Measurements from ENCODE around the gene HINFP.
A peak's percentile ranks its signal among the peaks of the same experiment; 100 is the strongest.

The HINFP gene

DNA sequence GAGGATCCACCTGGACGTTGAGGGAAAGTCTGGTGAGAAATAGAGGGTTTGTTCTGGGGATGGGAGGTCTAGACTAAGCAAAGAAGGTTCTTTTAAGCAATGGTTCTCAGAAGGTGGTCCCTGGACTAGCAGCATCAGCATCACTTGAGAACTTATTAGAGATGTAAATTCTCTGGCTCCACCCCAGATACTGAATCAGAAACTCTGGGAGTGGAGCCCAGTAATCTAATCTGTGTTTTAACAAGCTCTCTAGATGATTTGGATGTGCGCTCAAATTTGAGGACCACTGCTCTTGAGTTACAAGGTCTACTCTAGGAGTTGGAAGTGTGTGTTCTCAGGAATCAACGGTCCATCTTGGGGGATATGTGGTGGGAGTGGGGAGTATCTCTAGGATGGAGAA lies 24.2 kb downstream of the HINFP start:
- TF ChIP-seq, protein P1, sequence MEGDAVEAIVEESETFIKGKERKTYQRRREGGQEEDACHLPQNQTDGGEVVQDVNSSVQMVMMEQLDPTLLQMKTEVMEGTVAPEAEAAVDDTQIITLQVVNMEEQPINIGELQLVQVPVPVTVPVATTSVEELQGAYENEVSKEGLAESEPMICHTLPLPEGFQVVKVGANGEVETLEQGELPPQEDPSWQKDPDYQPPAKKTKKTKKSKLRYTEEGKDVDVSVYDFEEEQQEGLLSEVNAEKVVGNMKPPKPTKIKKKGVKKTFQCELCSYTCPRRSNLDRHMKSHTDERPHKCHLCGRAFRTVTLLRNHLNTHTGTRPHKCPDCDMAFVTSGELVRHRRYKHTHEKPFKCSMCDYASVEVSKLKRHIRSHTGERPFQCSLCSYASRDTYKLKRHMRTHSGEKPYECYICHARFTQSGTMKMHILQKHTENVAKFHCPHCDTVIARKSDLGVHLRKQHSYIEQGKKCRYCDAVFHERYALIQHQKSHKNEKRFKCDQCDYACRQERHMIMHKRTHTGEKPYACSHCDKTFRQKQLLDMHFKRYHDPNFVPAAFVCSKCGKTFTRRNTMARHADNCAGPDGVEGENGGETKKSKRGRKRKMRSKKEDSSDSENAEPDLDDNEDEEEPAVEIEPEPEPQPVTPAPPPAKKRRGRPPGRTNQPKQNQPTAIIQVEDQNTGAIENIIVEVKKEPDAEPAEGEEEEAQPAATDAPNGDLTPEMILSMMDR (IDR thresholded peaks at IDR 0.05; ENCODE audit: low read depth, low read length), result no peak
- Histone ChIP-seq H3K36me3 (no peaks in the 10 kb centered on the region), H3K27me3 (ENCODE audit: insufficient read depth, low read depth, severe bottlenecking) (no peaks in the 10 kb centered on the region), H3K4me3 (ENCODE audit: low read depth, low read length) (peak overlapping the region; percentile 20), H3K9me3 (ENCODE audit: severe bottlenecking) (no peaks in the 10 kb centered on the region), H3K27ac (peak overlapping the region; percentile 82)
- no peak for DNase-seq

DNA sequence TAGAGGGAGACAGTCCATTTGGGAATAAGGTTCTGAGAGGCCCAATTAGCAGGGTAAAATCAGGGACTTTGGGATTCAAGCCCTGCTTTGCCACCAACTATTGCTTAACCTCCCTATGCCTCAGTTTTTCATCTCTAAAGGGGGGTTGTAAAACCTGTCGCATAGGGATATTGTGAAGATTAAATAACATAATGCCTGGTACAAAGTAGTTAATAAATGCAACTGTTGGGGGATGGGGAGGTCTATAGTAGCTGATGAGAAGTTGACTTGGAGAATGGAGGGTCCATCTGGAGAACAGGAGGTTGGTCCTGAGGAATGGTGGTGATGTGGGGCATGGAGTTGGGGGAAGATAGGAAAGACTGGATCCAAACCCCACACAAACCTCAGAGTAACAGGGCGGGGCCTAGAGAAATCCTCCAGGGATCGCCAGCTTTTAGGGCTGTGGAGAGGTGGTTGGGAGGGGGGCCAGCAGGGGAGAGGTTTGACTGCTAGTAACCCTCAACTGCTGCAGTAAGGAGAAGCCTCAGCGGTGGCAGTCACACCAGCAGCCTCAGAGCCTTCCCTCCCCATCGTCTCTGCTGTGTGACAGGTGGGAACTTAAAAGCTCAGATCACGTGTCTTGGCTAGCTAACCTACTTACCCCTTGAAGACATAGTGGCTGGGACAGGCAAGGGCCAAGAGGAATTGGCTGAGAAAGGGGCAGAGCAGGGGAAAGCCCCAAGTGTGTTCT lies 26.4 kb downstream of the HINFP start:
- peaks cover 10% of the 10 kb centered on the region for H3K36me3 ChIP-seq
- H3K4me3 ChIP-seq (ENCODE audit: low read depth, low read length), result no peak overlapping the region; the same call in 1 of the 2 replicates
- H3K27ac ChIP-seq, result peak overlapping the region; percentile 77

DNA sequence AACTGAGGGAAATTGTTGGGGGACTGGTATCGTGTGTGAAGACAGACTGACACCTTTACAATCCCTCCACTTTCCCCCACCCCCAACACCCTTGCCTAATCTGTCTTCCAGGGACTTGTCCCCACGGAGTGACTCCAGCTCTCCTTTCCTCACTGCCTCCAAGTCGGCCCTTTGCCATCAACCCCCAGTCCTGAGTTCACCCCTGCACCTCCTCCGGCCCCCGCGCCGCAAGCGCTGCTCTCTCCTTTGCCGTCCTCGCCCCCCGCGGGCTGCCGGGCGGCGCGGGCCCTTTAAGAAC lies 27.3 kb downstream of the HINFP start:
- Histone ChIP-seq H3K27ac (peak overlapping the region; percentile 77), H3K9me3 (ENCODE audit: severe bottlenecking) (no peaks in the 10 kb centered on the region), H3K36me3 (peaks cover 10% of the 10 kb centered on the region), H3K4me3 (ENCODE audit: low read depth, low read length) (peak overlapping the region; percentile 67), H3K27me3 (ENCODE audit: insufficient read depth, low read depth, severe bottlenecking) (no peaks in the 10 kb centered on the region)
- peak; percentile 36 for DNase-seq
- TF ChIP-seq, protein P1 (IDR thresholded peaks at IDR 0.05; ENCODE audit: low read depth, low read length), result no peak

More for the DNA sequence above, 26.4 kb downstream of the HINFP start:
- peak; percentile 84 for DNase-seq
- no peaks in the 10 kb centered on the region for H3K27me3 ChIP-seq (ENCODE audit: insufficient read depth, low read depth, severe bottlenecking)
- TF ChIP-seq, protein P1 (IDR thresholded peaks at IDR 0.05; ENCODE audit: low read depth, low read length), result no peak
- H3K9me3 ChIP-seq (ENCODE audit: severe bottlenecking), result no peaks in the 10 kb centered on the region

DNA sequence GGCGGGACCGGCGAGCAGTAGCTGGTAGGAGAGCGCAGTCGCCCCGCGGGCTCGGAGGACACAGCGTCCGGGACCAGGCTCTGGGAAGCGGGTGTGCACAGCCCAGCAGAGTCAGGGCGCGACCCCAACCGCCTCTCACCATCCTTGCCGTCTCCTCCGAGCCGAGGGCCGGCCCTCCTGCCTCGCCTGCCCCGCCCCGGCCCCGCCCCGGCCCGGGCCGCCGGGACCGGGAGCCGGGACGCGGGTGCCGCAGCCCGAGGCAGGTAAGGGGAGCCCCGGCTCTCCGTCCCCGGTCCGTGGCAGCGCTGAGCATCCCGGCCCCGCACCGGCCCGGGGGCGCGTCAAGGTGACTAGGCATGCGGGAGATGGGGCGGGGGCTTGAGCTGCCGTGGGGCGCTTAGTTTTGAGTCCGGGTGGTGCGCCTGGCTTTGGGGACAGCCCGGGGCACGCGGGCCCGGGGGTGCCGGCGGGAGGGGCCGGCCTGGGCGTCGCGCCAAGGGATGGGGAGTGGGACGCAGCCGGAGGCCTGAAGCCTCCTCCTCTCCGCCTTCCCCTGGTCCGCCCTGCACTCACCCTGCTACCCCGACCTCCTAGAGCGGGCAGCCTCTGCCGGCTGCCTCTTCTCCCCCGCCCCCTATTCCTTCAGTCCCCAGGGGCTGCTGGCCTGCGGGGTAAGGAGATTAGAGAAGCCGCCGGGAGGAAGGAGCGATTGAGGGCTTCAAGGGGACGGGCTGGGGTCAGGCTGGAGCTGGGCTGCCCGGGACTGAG lies 27.8 kb downstream of the HINFP start, which contains the start of gene ABCG4:
Gene ABCG4 (plus strand): TSS at position 35 of the 768 bp plus-strand sequence. CDS start 914 bp downstream, outside the sequence.
- H3K9me3 ChIP-seq (ENCODE audit: severe bottlenecking), result no peaks in the 10 kb centered on the region
- H3K36me3 ChIP-seq, result peaks cover 10% of the 10 kb centered on the region
- H3K4me3 ChIP-seq (ENCODE audit: low read depth, low read length), result peak within 1 kb of the TSS; percentile 67
- peak within 1 kb of the TSS; percentile 77 for H3K27ac ChIP-seq
- H3K27me3 ChIP-seq (ENCODE audit: insufficient read depth, low read depth, severe bottlenecking), result no peaks in the 10 kb centered on the region
- TF ChIP-seq, protein P1 (IDR thresholded peaks at IDR 0.05; ENCODE audit: low read depth, low read length), result no peak
- peak; percentile 81 for DNase-seq

DNA sequence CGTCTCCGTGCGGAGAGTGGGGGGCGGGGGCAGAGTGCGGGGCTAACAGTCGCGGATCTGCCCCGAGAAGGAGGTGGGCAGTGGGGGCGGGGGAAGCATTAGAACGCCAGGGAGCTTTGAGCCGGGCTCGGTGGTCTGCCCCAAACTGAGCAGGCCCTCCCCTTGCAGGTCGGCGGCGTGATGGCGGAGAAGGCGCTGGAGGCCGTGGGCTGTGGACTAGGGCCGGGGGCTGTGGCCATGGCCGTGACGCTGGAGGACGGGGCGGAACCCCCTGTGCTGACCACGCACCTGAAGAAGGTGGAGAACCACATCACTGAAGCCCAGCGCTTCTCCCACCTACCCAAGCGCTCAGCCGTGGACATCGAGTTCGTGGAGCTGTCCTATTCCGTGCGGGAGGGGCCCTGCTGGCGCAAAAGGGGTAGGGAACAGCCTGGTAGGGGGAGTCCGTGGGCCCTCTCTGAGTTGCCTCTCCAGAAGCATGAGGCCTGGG lies 28.5 kb downstream of the HINFP start:
- no peaks in the 10 kb centered on the region for H3K27me3 ChIP-seq (ENCODE audit: insufficient read depth, low read depth, severe bottlenecking)
- peaks cover 13% of the 10 kb centered on the region for H3K36me3 ChIP-seq
- peak overlapping the region; percentile 77 for H3K27ac ChIP-seq
- H3K9me3 ChIP-seq (ENCODE audit: severe bottlenecking), result no peaks in the 10 kb centered on the region
- peak overlapping the region; percentile 67 for H3K4me3 ChIP-seq (ENCODE audit: low read depth, low read length)
- TF ChIP-seq, protein P1 (IDR thresholded peaks at IDR 0.05; ENCODE audit: low read depth, low read length), result no peak
- no peak for DNase-seq
